PC-9 (cell line): ENCODE data around the gene BCKDHB.

Experiments used
- EZH2 ChIP-seq: fragments of 200-600 bp; sonication (generic); IDR thresholded peaks from 2 replicates; pipeline ENCODE4 v1.8.0; 2017; ENCODE audit warnings: antibody characterized with exemption, low read depth
- TF ChIP-seq, protein P1 (sequence below): fragments of 200-600 bp; sonication (generic); conservative IDR thresholded peaks from 2 replicates; pipeline ENCODE4 v1.6.1; 2017; ENCODE audit warnings: mixed run types, antibody characterized with exemption, mild to moderate bottlenecking, moderate library complexity

DNA sequence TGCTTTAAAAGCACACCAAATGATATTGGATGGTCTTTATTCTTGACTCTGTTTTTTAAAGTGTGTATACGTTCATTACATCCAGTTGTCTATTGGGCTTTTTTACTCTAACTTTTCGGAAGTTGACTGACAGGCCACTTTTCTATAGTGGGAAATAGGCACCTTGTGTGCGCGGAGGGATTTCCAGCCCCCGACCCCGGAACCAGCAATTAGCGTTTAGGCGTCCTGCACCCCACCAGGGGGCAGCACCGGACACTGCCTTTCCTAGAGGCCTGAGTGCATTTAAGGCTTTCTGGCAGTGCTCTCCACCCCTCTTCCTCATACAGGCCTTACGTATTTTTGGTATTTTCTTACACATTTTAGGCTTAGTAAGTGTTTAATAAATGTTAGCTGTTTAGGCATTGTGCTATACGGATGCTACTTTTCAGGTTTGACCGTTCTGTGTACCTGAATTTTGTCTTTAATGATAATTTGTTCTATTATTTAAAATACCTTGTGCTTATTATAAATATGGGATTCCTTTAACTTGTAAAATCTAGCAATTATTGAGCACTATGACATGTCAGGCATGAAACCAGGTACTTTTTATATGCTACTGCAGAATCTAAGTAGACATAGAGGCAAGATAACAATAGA lies 231.8 kb downstream of the BCKDHB start:
- TF ChIP-seq, protein P1, sequence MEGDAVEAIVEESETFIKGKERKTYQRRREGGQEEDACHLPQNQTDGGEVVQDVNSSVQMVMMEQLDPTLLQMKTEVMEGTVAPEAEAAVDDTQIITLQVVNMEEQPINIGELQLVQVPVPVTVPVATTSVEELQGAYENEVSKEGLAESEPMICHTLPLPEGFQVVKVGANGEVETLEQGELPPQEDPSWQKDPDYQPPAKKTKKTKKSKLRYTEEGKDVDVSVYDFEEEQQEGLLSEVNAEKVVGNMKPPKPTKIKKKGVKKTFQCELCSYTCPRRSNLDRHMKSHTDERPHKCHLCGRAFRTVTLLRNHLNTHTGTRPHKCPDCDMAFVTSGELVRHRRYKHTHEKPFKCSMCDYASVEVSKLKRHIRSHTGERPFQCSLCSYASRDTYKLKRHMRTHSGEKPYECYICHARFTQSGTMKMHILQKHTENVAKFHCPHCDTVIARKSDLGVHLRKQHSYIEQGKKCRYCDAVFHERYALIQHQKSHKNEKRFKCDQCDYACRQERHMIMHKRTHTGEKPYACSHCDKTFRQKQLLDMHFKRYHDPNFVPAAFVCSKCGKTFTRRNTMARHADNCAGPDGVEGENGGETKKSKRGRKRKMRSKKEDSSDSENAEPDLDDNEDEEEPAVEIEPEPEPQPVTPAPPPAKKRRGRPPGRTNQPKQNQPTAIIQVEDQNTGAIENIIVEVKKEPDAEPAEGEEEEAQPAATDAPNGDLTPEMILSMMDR: peak; percentile 73
- no peak for TF ChIP-seq EZH2
